Neural cell (in vitro differentiated cells): ENCODE measurements around the gene PELO. TPM values are rescaled to one million over a fixed set of nuclear protein-coding genes. Genes with fewer than 3 reads are reported as not detected.
A peak's percentile ranks its signal among the peaks of the same experiment; 100 is the strongest.

Source experiments
- H2AFZ ChIP-seq: fragments of 200-600, 300-800 bp; sonication (generic), shearing (Covaris generic); 2 replicates; pipeline ENCODE4 v1.6.0; 2014; ENCODE audit warnings: low read depth, mild to moderate bottlenecking, antibody characterized with exemption, low read length, moderate library complexity
- H3F3A ChIP-seq: fragments of 200-600 bp; shearing (Covaris generic); 2 replicates; pipeline ENCODE4 v1.6.1; 2016; ENCODE audit warnings: mild to moderate bottlenecking, moderate library complexity, mixed read lengths, antibody characterized with exemption, low read length; ENCODE audit not compliant: insufficient read depth, poor library complexity, severe bottlenecking
- H3K27ac ChIP-seq: fragments of 200-600, 300-800 bp; sonication (generic), shearing (Covaris generic); 2 replicates; pipeline ENCODE4 v1.5.1; 2014; ENCODE audit warnings: mild to moderate bottlenecking, low read length, moderate library complexity
- H3K27me3 ChIP-seq: fragments of 300-800, 200-600 bp; sonication (generic), shearing (Covaris generic); 2 replicates; pipeline ENCODE4 v1.6.0; 2014; ENCODE audit warnings: mild to moderate bottlenecking, low read depth, low read length, moderate library complexity; ENCODE audit not compliant: insufficient read depth
- H3K36me3 ChIP-seq: fragments of 300-800, 200-600 bp; sonication (generic), shearing (Covaris generic); 2 replicates; pipeline ENCODE4 v1.5.1; 2014; ENCODE audit warnings: mild to moderate bottlenecking, antibody characterized with exemption, low read length, moderate library complexity; ENCODE audit not compliant: insufficient read depth
- H3K4me2 ChIP-seq: fragments of 300-800, 200-600 bp; sonication (generic), shearing (Covaris generic); 2 replicates; pipeline ENCODE4 v1.6.0; 2014; ENCODE audit warnings: mild to moderate bottlenecking, low read length
- H3K4me3 ChIP-seq: fragments of 300-800, 200-600 bp; sonication (generic), shearing (Covaris generic); 2 replicates; pipeline ENCODE4 v1.5.1; 2014; ENCODE audit warnings: mild to moderate bottlenecking, low read length, moderate library complexity
- H3K79me2 ChIP-seq: fragments of 200-600 bp; shearing (Covaris generic); replicated peaks from 2 replicates; pipeline ENCODE4 v1.6.0; 2014; ENCODE audit warnings: mild to moderate bottlenecking, low read length, moderate library complexity; ENCODE audit not compliant: insufficient read depth
- H3K9ac ChIP-seq: fragments of 300-800, 200-600 bp; sonication (generic), shearing (Covaris generic); 2 replicates; pipeline ENCODE4 v1.6.1; 2016; ENCODE audit warnings: mild to moderate bottlenecking, low read length, mixed read lengths
- H3K9me2 ChIP-seq: fragments of 200-600 bp; shearing (Covaris generic); 2 replicates; pipeline ENCODE4 v1.6.1; 2016; ENCODE audit warnings: mild to moderate bottlenecking, low read length, mixed read lengths; ENCODE audit not compliant: insufficient read depth
- H3K9me3 ChIP-seq: fragments of 200-600, 300-800 bp; sonication (generic), shearing (Covaris generic); 2 replicates; pipeline ENCODE4 v1.6.1; 2016; ENCODE audit warnings: mild to moderate bottlenecking, mixed run types, low read length, moderate library complexity, mixed read lengths
- H4K20me1 ChIP-seq: fragments of 200-600 bp; shearing (Covaris generic); 2 replicates; pipeline ENCODE4 v1.6.1; 2016; ENCODE audit warnings: mild to moderate bottlenecking, mixed run types; ENCODE audit not compliant: insufficient read depth
- EP300 ChIP-seq: fragments of 450-650 bp; conservative IDR thresholded peaks from 2 replicates; pipeline ENCODE4 v1.6.1; 2014; ENCODE audit warnings: antibody characterized with exemption, mild to moderate bottlenecking, moderate library complexity; ENCODE audit not compliant: poor library complexity, severe bottlenecking
- EZH2 ChIP-seq: fragments of 200-600, 300-800 bp; shearing (Covaris generic), sonication (generic); IDR thresholded peaks from 2 replicates; pipeline ENCODE4 v1.6.1; 2014; ENCODE audit warnings: antibody characterized with exemption, low read length, borderline replicate concordance, mild to moderate bottlenecking; ENCODE audit not compliant: insufficient read depth, poor library complexity, severe bottlenecking
- MXI1 ChIP-seq: fragments of 450-650 bp; conservative IDR thresholded peaks from 2 replicates; pipeline ENCODE4 v1.6.1; 2014; ENCODE audit warnings: antibody characterized with exemption, mild to moderate bottlenecking; ENCODE audit not compliant: poor library complexity, severe bottlenecking
- POLR2AphosphoS5 ChIP-seq: IDR thresholded peaks from 2 replicates; pipeline ENCODE4 v1.6.1; 2012
- RAD21 ChIP-seq: fragments of 450-650 bp; conservative IDR thresholded peaks from 2 replicates; pipeline ENCODE4 v1.6.1; 2014; ENCODE audit warnings: antibody characterized with exemption, mild to moderate bottlenecking, moderate library complexity
- REST ChIP-seq: IDR thresholded peaks from 2 replicates; pipeline ENCODE4 v1.6.1; 2012; ENCODE audit warnings: borderline replicate concordance
- SMC3 ChIP-seq: fragments of 450-650 bp; conservative IDR thresholded peaks from 2 replicates; pipeline ENCODE4 v1.6.1; 2014; ENCODE audit warnings: antibody characterized with exemption, mild to moderate bottlenecking, moderate library complexity; ENCODE audit not compliant: poor library complexity
- TAF1 ChIP-seq: IDR thresholded peaks from 2 replicates; pipeline ENCODE4 v1.6.1; 2012; ENCODE audit warnings: low read depth
- polyA plus RNA-seq: library from polyadenylated mRNA; depleted of rRNA; stranded (reverse); fragments of >200 nt; gene quantifications from 2 replicates; pipeline ENCODE4 v1.2.3, GENCODE V29; 2014
- TF ChIP-seq, protein P1 (sequence below): fragments of 450-650 bp; IDR thresholded peaks from 2 replicates; pipeline ENCODE4 v1.5.1; 2014; ENCODE audit warnings: antibody characterized with exemption, mild to moderate bottlenecking, moderate library complexity; ENCODE audit not compliant: poor library complexity, severe bottlenecking

PELO gene
- polyA plus RNA-seq, 1 donor from 2014 or later = 10.5 TPM

DNA sequence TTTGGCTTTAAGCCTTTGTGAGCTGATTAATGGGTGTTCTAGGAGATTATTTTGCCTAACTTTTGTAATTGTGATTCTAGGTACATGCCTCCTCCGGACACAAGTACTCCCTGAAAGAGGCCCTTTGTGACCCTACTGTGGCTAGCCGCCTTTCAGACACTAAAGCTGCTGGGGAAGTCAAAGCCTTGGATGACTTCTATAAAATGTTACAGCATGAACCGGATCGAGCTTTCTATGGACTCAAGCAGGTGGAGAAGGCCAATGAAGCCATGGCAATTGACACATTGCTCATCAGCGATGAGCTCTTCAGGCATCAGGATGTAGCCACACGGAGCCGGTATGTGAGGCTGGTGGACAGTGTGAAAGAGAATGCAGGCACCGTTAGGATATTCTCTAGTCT lies 13.6 kb downstream of the PELO start:
- H3F3A ChIP-seq = no peaks in the 10 kb centered on the region
- H3K36me3 ChIP-seq = peaks cover 4% of the 10 kb centered on the region
- H2AFZ ChIP-seq = no peak overlapping the region
- peak overlapping the region; percentile 88 for H3K4me3 ChIP-seq
- TF ChIP-seq POLR2AphosphoS5 (no peak), EZH2 (no peak), REST (no peak), EP300 (no peak)
- TF ChIP-seq, protein P1, sequence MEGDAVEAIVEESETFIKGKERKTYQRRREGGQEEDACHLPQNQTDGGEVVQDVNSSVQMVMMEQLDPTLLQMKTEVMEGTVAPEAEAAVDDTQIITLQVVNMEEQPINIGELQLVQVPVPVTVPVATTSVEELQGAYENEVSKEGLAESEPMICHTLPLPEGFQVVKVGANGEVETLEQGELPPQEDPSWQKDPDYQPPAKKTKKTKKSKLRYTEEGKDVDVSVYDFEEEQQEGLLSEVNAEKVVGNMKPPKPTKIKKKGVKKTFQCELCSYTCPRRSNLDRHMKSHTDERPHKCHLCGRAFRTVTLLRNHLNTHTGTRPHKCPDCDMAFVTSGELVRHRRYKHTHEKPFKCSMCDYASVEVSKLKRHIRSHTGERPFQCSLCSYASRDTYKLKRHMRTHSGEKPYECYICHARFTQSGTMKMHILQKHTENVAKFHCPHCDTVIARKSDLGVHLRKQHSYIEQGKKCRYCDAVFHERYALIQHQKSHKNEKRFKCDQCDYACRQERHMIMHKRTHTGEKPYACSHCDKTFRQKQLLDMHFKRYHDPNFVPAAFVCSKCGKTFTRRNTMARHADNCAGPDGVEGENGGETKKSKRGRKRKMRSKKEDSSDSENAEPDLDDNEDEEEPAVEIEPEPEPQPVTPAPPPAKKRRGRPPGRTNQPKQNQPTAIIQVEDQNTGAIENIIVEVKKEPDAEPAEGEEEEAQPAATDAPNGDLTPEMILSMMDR = no peak
- peak overlapping the region; percentile 26 for H3K9ac ChIP-seq
- no peaks in the 10 kb centered on the region for H4K20me1 ChIP-seq
- H3K9me2 ChIP-seq = no peaks in the 10 kb centered on the region
- H3K27ac ChIP-seq = no peak overlapping the region
- peak overlapping the region; percentile 50 for H3K4me2 ChIP-seq
- no peaks in the 10 kb centered on the region for H3K27me3 ChIP-seq
- peaks cover 29% of the 10 kb centered on the region for H3K79me2 ChIP-seq
- H3K9me3 ChIP-seq = no peaks in the 10 kb centered on the region

GRCh38 chr5:52802272-52802973 lies 14.7 kb downstream of the PELO start:
- no peak overlapping the region for H3K9ac ChIP-seq
- H2AFZ ChIP-seq = no peak overlapping the region

More at GRCh38 chr5:52802272-52802973, 14.7 kb downstream of the PELO start:
- H3K27ac ChIP-seq = no peak overlapping the region
- peak overlapping the region; percentile 88 for H3K4me3 ChIP-seq
- no peaks in the 10 kb centered on the region for H3K9me3 ChIP-seq
- H3K79me2 ChIP-seq = peaks cover 29% of the 10 kb centered on the region
- peaks cover 4% of the 10 kb centered on the region for H3K36me3 ChIP-seq
- H3K4me2 ChIP-seq = peak overlapping the region; percentile 50
- no peaks in the 10 kb centered on the region for H4K20me1 ChIP-seq
- no peaks in the 10 kb centered on the region for H3F3A ChIP-seq
- no peaks in the 10 kb centered on the region for H3K27me3 ChIP-seq
- no peaks in the 10 kb centered on the region for H3K9me2 ChIP-seq
- TF ChIP-seq, protein P1 = no peak
- no peak for TF ChIP-seq SMC3
- TF ChIP-seq RAD21 = no peak
- no peak for TF ChIP-seq MXI1
- TF ChIP-seq REST = no peak
- TF ChIP-seq EP300 = no peak
- TF ChIP-seq EZH2 = no peak
- no peak for TF ChIP-seq TAF1
- no peak for TF ChIP-seq POLR2AphosphoS5
